WTC11 (cell line): ENCODE data around the gene MARS1. TPM values are rescaled to one million over a fixed set of nuclear protein-coding genes. Genes with fewer than 3 reads are reported as not detected.
A peak's percentile ranks its signal among the peaks of the same experiment; 100 is the strongest.

Source experiments
- ATAC-seq: fragments of 200-7000 bp; cut with Tn5 transposase; 2 replicates; pipeline ENCODE4 v1.10.0; 2021; ENCODE audit warnings: mild to moderate bottlenecking, moderate library complexity
- CTCF ChIA-PET: fragments of 300-600 bp; sonication (Branson Sonifier 250); formaldehyde crosslinking; loops from one replicate; lab custom pipeline; 2021; ENCODE audit warnings: antibody characterized with exemption; lab: Charles Lee
- POLR2A ChIA-PET: fragments of 350-600 bp; sonication (Branson Sonifier 250); formaldehyde crosslinking; loops from one replicate; lab custom pipeline; 2021; ENCODE audit warnings: antibody characterized with exemption; lab: Charles Lee
- DNase-seq: peaks from one replicate; pipeline ENCODE4 v3.0.0; 2021; ENCODE audit warnings: low spot score
- H3K27ac Mint-ChIP-seq: 2 replicates; pipeline ENCODE4 v1.8.0; 2021; ENCODE audit warnings: mixed read lengths
- H3K27me3 Mint-ChIP-seq: 2 replicates; pipeline ENCODE4 v1.8.0; 2021; ENCODE audit warnings: low read depth, mild to moderate bottlenecking, moderate library complexity, mixed read lengths
- H3K36me3 Mint-ChIP-seq: 2 replicates; pipeline ENCODE4 v1.8.0; 2021; ENCODE audit warnings: mixed read lengths
- H3K4me1 Mint-ChIP-seq: 2 replicates; pipeline ENCODE4 v1.8.0; 2022; ENCODE audit warnings: mixed read lengths
- H3K4me3 Mint-ChIP-seq: 2 replicates; pipeline ENCODE4 v1.8.0; 2021; ENCODE audit warnings: mild to moderate bottlenecking, moderate library complexity, mixed read lengths
- H3K9me3 Mint-ChIP-seq: 2 replicates; pipeline ENCODE4 v1.8.0; 2021; ENCODE audit warnings: mixed read lengths
- ATF1 ChIP-seq: sonication (generic); formaldehyde crosslinking; IDR thresholded peaks from 2 replicates; pipeline ENCODE4 v1.8.1; 2023; ENCODE audit warnings: mild to moderate bottlenecking, moderate library complexity, missing genetic modification reagents
- ATF2 ChIP-seq: sonication (generic); formaldehyde crosslinking; IDR thresholded peaks from 2 replicates; pipeline ENCODE4 v1.8.1; 2022; ENCODE audit warnings: low read depth, missing genetic modification reagents, borderline replicate concordance
- ATF3 ChIP-seq: sonication (generic); formaldehyde crosslinking; conservative IDR thresholded peaks from 2 replicates; pipeline ENCODE4 v1.8.1; 2022; ENCODE audit warnings: mild to moderate bottlenecking, missing genetic modification reagents
- CDX4 ChIP-seq: fragments of 250-450 bp; sonication (Bioruptor Pico); IDR thresholded peaks from 2 replicates; pipeline ENCODE4 v1.9.0; 2021; ENCODE audit warnings: moderate library complexity, mild to moderate bottlenecking, inconsistent platforms, borderline replicate concordance
- CREB1 ChIP-seq: sonication (generic); formaldehyde crosslinking; IDR thresholded peaks from 2 replicates; pipeline ENCODE4 v1.8.0; 2023; ENCODE audit warnings: mild to moderate bottlenecking, missing genetic modification reagents
- CREM ChIP-seq: sonication (generic); formaldehyde crosslinking; IDR thresholded peaks from 2 replicates; pipeline ENCODE4 v1.8.1; 2022; ENCODE audit warnings: mild to moderate bottlenecking, missing genetic modification reagents, moderate library complexity
- HMGA2 ChIP-seq: fragments of 250-450 bp; sonication (Bioruptor Pico); IDR thresholded peaks from 2 replicates; pipeline ENCODE4 v1.4.0; 2021; ENCODE audit warnings: mild to moderate bottlenecking, moderate library complexity
- HMGXB4 ChIP-seq: sonication (generic); formaldehyde crosslinking; IDR thresholded peaks from 2 replicates; pipeline ENCODE4 v1.8.1; 2023; ENCODE audit warnings: mild to moderate bottlenecking, moderate library complexity, missing genetic modification reagents
- MXD4 ChIP-seq: fragments of 250-450 bp; sonication (Bioruptor Pico); IDR thresholded peaks from 2 replicates; pipeline ENCODE4 v1.8.0; 2021; ENCODE audit warnings: mild to moderate bottlenecking, moderate library complexity, borderline replicate concordance
- NFATC4 ChIP-seq: fragments of 250-450 bp; sonication (Bioruptor Pico); IDR thresholded peaks from 2 replicates; pipeline ENCODE4 v1.9.0; 2021; ENCODE audit warnings: mild to moderate bottlenecking
- PRDM15 ChIP-seq: sonication (generic); formaldehyde crosslinking; IDR thresholded peaks from 2 replicates; pipeline ENCODE4 v1.8.0; 2022; ENCODE audit warnings: missing genetic modification reagents
- PRRX2 ChIP-seq: fragments of 250-450 bp; sonication (Bioruptor Pico); IDR thresholded peaks from 2 replicates; pipeline ENCODE4 v1.8.0; 2021; ENCODE audit warnings: mild to moderate bottlenecking
- SMAD3 ChIP-seq: sonication (generic); formaldehyde crosslinking; IDR thresholded peaks from 2 replicates; pipeline ENCODE4 v1.8.0; 2022; ENCODE audit warnings: missing genetic modification reagents, mild to moderate bottlenecking, borderline replicate concordance
- SOX15 ChIP-seq: fragments of 250-450 bp; sonication (Bioruptor Pico); IDR thresholded peaks from 2 replicates; pipeline ENCODE4 v1.9.0; 2021; ENCODE audit warnings: mild to moderate bottlenecking
- SP1 ChIP-seq: sonication (generic); formaldehyde crosslinking; conservative IDR thresholded peaks from 2 replicates; pipeline ENCODE4 v1.8.1; 2022; ENCODE audit warnings: missing genetic modification reagents
- TCF7 ChIP-seq: sonication (generic); formaldehyde crosslinking; IDR thresholded peaks from 2 replicates; pipeline ENCODE4 v1.8.0; 2022; ENCODE audit warnings: mild to moderate bottlenecking, low read depth, missing genetic modification reagents, moderate library complexity
- TEAD4 ChIP-seq: sonication (generic); formaldehyde crosslinking; IDR thresholded peaks from 2 replicates; pipeline ENCODE4 v1.8.0; 2022; ENCODE audit warnings: mild to moderate bottlenecking, missing genetic modification reagents
- ZNF121 ChIP-seq: sonication (generic); formaldehyde crosslinking; IDR thresholded peaks from 2 replicates; pipeline ENCODE4 v1.8.0; 2023; ENCODE audit warnings: missing genetic modification reagents
- ZNF263 ChIP-seq: sonication (generic); formaldehyde crosslinking; IDR thresholded peaks from 2 replicates; pipeline ENCODE4 v1.8.1; 2022; ENCODE audit warnings: low read depth, mild to moderate bottlenecking, moderate library complexity, missing genetic modification reagents
- ZNF281 ChIP-seq: sonication (generic); formaldehyde crosslinking; IDR thresholded peaks from 2 replicates; pipeline ENCODE4 v1.8.0; 2023; ENCODE audit warnings: mild to moderate bottlenecking, missing genetic modification reagents
- ZNF532 ChIP-seq: fragments of 250-450 bp; sonication (Bioruptor Pico); IDR thresholded peaks from 2 replicates; pipeline ENCODE4 v1.9.0; 2021; ENCODE audit warnings: mild to moderate bottlenecking, borderline replicate concordance
- total RNA-seq: library from RNA; stranded (reverse); gene quantifications from 3 replicates; pipeline ENCODE4 v1.2.3, GENCODE V29; 2021

Gene MARS1
- total RNA-seq, 1 experiment from 2014 or later: 367 TPM

GRCh38 chr12:57548013-57548315, 60.1 kb downstream of the MARS1 start (continued):
- TF ChIP-seq ATF2 (CRISPR knock-in tag) (no peak), PRRX2 (CRISPR knock-in tag) (no peak), SMAD3 (CRISPR knock-in tag) (no peak), ATF3 (CRISPR knock-in tag) (no peak), SP1 (CRISPR knock-in tag) (no peak), SOX15 (no peak)

GRCh38 chr12:57548488-57548887, 60.6 kb downstream of the MARS1 start:
- peak overlapping the region; percentile 79; the same call in 1 of the 2 replicates for H3K4me3 Mint-ChIP-seq
- no peak for ATAC-seq
- H3K4me1 Mint-ChIP-seq: peaks cover 49% of the 10 kb centered on the region
- no peaks in the 10 kb centered on the region for H3K9me3 Mint-ChIP-seq
- CTCF ChIA-PET: no interaction called here
- peaks cover 24% of the 10 kb centered on the region for H3K27me3 Mint-ChIP-seq
- H3K36me3 Mint-ChIP-seq: 0 out of 2 replicates have a peak, but pooled peaks cover 2% of the 10 kb centered on the region
- POLR2A ChIA-PET: no interaction called here
- DNase-seq: no peak
- H3K27ac Mint-ChIP-seq: no peak overlapping the region
- no peak for TF ChIP-seq CDX4
- no peak for TF ChIP-seq ATF1 (CRISPR knock-in tag)
- TF ChIP-seq ZNF263: no peak
- TF ChIP-seq ZNF121 (CRISPR knock-in tag): no peak
- TF ChIP-seq MXD4 (CRISPR knock-in tag): no peak
- no peak for TF ChIP-seq ZNF532 (CRISPR knock-in tag)
- no peak for TF ChIP-seq CREM (CRISPR knock-in tag)
- TF ChIP-seq HMGA2 (CRISPR knock-in tag): no peak
- TF ChIP-seq TCF7 (CRISPR knock-in tag): no peak
- TF ChIP-seq TEAD4 (CRISPR knock-in tag): no peak
- no peak for TF ChIP-seq NFATC4 (CRISPR knock-in tag)
- TF ChIP-seq CREB1 (CRISPR knock-in tag): no peak
- TF ChIP-seq HMGXB4 (CRISPR knock-in tag): no peak
- no peak for TF ChIP-seq PRDM15 (CRISPR knock-in tag)
- TF ChIP-seq ZNF281 (CRISPR knock-in tag): no peak
